ENCODE results near the gene PRSS21.

PRSS21 gene

GRCh38 chr16:2835638-2836493 is 18.8 kb downstream of the PRSS21 start:
- no peaks in the 10 kb centered on the region for H3K36me3 ChIP-seq (replicated peaks; ENCODE audit: low read depth, low read length)
- H3K79me2 ChIP-seq (ENCODE audit: low read length) = no peaks in the 10 kb centered on the region
- H3K27me3 ChIP-seq (ENCODE audit: low read depth, low read length) = no peaks in the 10 kb centered on the region
- no peak overlapping the region for H3K4me2 ChIP-seq (ENCODE audit: low read length)
- no peak overlapping the region for H3K4me3 ChIP-seq (ENCODE audit: low read length)
- H2AFZ ChIP-seq (ENCODE audit: low read depth, low read length) = no peak overlapping the region
- no peaks in the 10 kb centered on the region for H4K20me1 ChIP-seq (ENCODE audit: insufficient read depth, low read length)
- H3K27ac ChIP-seq (ENCODE audit: low read length) = no peak overlapping the region
- no peak overlapping the region for H3K9ac ChIP-seq (ENCODE audit: low read length)
- no peak for TF ChIP-seq CTCF (IDR thresholded peaks at IDR 0.05; ENCODE audit: low read depth, low read length)
- TF ChIP-seq EZH2phosphoT487 (IDR thresholded peaks at IDR 0.05; ENCODE audit: low read depth) = no peak
- H3K9me3 ChIP-seq (ENCODE audit: insufficient read depth, low read length) = no peaks in the 10 kb centered on the region
- H3K4me1 ChIP-seq (ENCODE audit: low read length) = no peaks in the 10 kb centered on the region

GRCh38 chr16:2836646-2837508 is 19.8 kb downstream of the PRSS21 start:
- Histone ChIP-seq H3K4me3 (ENCODE audit: low read length) (no peak overlapping the region), H3K79me2 (ENCODE audit: low read length) (no peaks in the 10 kb centered on the region), H3K4me1 (ENCODE audit: low read length) (no peaks in the 10 kb centered on the region), H3K9ac (ENCODE audit: low read length) (no peak overlapping the region), H3K27me3 (ENCODE audit: low read depth, low read length) (no peaks in the 10 kb centered on the region), H2AFZ (ENCODE audit: low read depth, low read length) (no peak overlapping the region), H3K9me3 (ENCODE audit: insufficient read depth, low read length) (no peaks in the 10 kb centered on the region), H3K27ac (ENCODE audit: low read length) (no peak overlapping the region), H3K36me3 (replicated peaks; ENCODE audit: low read depth, low read length) (no peaks in the 10 kb centered on the region), H3K4me2 (ENCODE audit: low read length) (no peak overlapping the region), H4K20me1 (ENCODE audit: insufficient read depth, low read length) (no peaks in the 10 kb centered on the region)
- TF ChIP-seq CTCF (IDR thresholded peaks at IDR 0.05; ENCODE audit: low read depth, low read length) (no peak), EZH2phosphoT487 (IDR thresholded peaks at IDR 0.05; ENCODE audit: low read depth) (no peak)

- H3K4me1 ChIP-seq (ENCODE audit: low read length) = no peaks in the 10 kb centered on the region
- no peak overlapping the region for H3K9ac ChIP-seq (ENCODE audit: low read length)
- H3K27me3 ChIP-seq (ENCODE audit: low read depth, low read length) = no peaks in the 10 kb centered on the region
- no peak overlapping the region for H2AFZ ChIP-seq (ENCODE audit: low read depth, low read length)
- H4K20me1 ChIP-seq (ENCODE audit: insufficient read depth, low read length) = no peaks in the 10 kb centered on the region
- no peak overlapping the region for H3K27ac ChIP-seq (ENCODE audit: low read length)
- H3K9me3 ChIP-seq (ENCODE audit: insufficient read depth, low read length) = no peaks in the 10 kb centered on the region
- TF ChIP-seq CTCF (IDR thresholded peaks at IDR 0.05; ENCODE audit: low read depth, low read length) = peak; percentile 59
- TF ChIP-seq EZH2phosphoT487 (IDR thresholded peaks at IDR 0.05; ENCODE audit: low read depth) = no peak
- H3K4me3 ChIP-seq (ENCODE audit: low read length) = no peak overlapping the region
- no peaks in the 10 kb centered on the region for H3K36me3 ChIP-seq (replicated peaks; ENCODE audit: low read depth, low read length)
- no peaks in the 10 kb centered on the region for H3K79me2 ChIP-seq (ENCODE audit: low read length)
- no peak overlapping the region for H3K4me2 ChIP-seq (ENCODE audit: low read length)
These were observed 21.9 kb downstream of the PRSS21 start for GRCh38 chr16:2838928-2839327.
